ENCODE measurements around the gene ZBTB11. TPM values are rescaled to one million over a fixed set of nuclear protein-coding genes. Genes with fewer than 3 reads are reported as not detected.

ZBTB11 gene
- total RNA-seq, 1 experiment from 2014 or later = 14.8 TPM

GRCh38 chr3:101667331-101667730, 9.6 kb downstream of the ZBTB11 start:
- Mint-ChIP-seq H3K36me3 (ENCODE audit: insufficient read depth in 1 of 3, low read depth in 3 of 3) (peaks cover 34 to 76% (median 71%) of the 10 kb centered on the region in 3 experiments; a peak in 6 of 7 replicates), H3K27me3 (ENCODE audit: low read depth) (no peaks in the 10 kb centered on the region), H3K4me1 (no peaks in the 10 kb centered on the region; a peak in 1 of 4 replicates), H3K4me3 (no peak overlapping the region), H3K9me3 (no peaks in the 10 kb centered on the region), H3K27ac (peak overlapping the region in 1 of 3 experiments; percentile 39; a peak in 1 of 7 replicates)
- no CpG with 5 or more reads among the region's 6 CpGs for WGBS (ENCODE audit: extremely low coverage, insufficient read length, low lambda C conversion rate)
- Histone ChIP-seq H3K18ac (ENCODE audit: insufficient read length, low read depth, low read length) (no peak overlapping the region), H4K5ac (ENCODE audit: insufficient read length, low read depth, low read length) (no peak overlapping the region), H4K8ac (replicated peaks; ENCODE audit: insufficient read length, low read depth, low read length) (no peak overlapping the region), H3K14ac (ENCODE audit: insufficient read depth, low read length) (no peak overlapping the region), H2BK15ac (ENCODE audit: low read depth, low read length) (no peak overlapping the region), H2AFZ (ENCODE audit: low read length) (no peak overlapping the region), H4K91ac (ENCODE audit: insufficient read length, low read depth, low read length) (no peak overlapping the region), H3K4me2 (ENCODE audit: insufficient read depth, insufficient read length, low read length) (no peak overlapping the region), H2BK12ac (ENCODE audit: insufficient read length, low read depth, low read length) (no peak overlapping the region), H3K79me2 (ENCODE audit: insufficient read depth, low read length) (no peaks in the 10 kb centered on the region), H3K4ac (ENCODE audit: low read depth, low read length) (no peak overlapping the region), H4K20me1 (ENCODE audit: control insufficient read depth, insufficient read depth, insufficient read length) (no peaks in the 10 kb centered on the region), H3K9me3 (ENCODE audit: control insufficient read depth, low read depth, low read length) (no peaks in the 10 kb centered on the region), H3K23me2 (ENCODE audit: insufficient read length, low read depth, low read length, poor library complexity, severe bottlenecking) (no peaks in the 10 kb centered on the region), H3K56ac (ENCODE audit: insufficient read length, low read depth, low read length) (no peak overlapping the region), H3K79me1 (ENCODE audit: insufficient read depth, low read depth, low read length, poor library complexity, severe bottlenecking) (no peaks in the 10 kb centered on the region), H3K4me1 (ENCODE audit: insufficient read depth, low read length) (no peaks in the 10 kb centered on the region), H3K9ac (ENCODE audit: extremely low read depth, insufficient read length, low read length) (no peak overlapping the region), H2BK120ac (ENCODE audit: low read depth, low read length, poor library complexity, severe bottlenecking) (no peak overlapping the region), H3K27me3 (ENCODE audit: insufficient read depth, low read length) (no peaks in the 10 kb centered on the region), H3T11ph (ENCODE audit: low read length) (no peak overlapping the region), H2AK5ac (ENCODE audit: insufficient read length, low read length) (no peak overlapping the region), H2BK20ac (ENCODE audit: low read depth, low read length, poor library complexity, severe bottlenecking) (no peak overlapping the region), H3K27ac (ENCODE audit: insufficient read length, low read depth, low read length) (no peak overlapping the region), H3K23ac (ENCODE audit: insufficient read length, low read depth, low read length) (no peak overlapping the region), H2BK5ac (ENCODE audit: insufficient read length, low read length) (no peak overlapping the region)
- no peak for DNase-seq
- TF ChIP-seq CTCF (conservative IDR thresholded peaks at IDR 0.05) = no peak

Data from H9 (cell line).